A549 treated with Hydrocortisone at 1 μM for 4 hours (cell line): ENCODE results near the gene IL5RA. TPM values are rescaled to one million over a fixed set of nuclear protein-coding genes. Genes with fewer than 3 reads are reported as not detected.

Experiments used
- total RNA-seq: library from RNA; stranded (reverse); fragments of 200-300 nt; extraction: Qiagen RNA extraction; gene quantifications from 5 replicates; pipeline ENCODE4 v1.2.3, GENCODE V29; 2022

IL5RA gene
- total RNA-seq, result not detected in 5 replicates

GRCh38 chr3:3110299-3110630, at the start of gene IL5RA:
TSS of gene IL5RA (minus strand) at chr3:3110374. CDS start at chr3:3104984, 5,390 bp downstream.

GRCh38 chr3:3126477-3127431, 16.6 kb upstream of the IL5RA start, which contains the start of gene TRNT1:
TSS of gene TRNT1 (plus strand) at chr3:3126940. CDS start at chr3:3129041, 2,101 bp downstream.

Other genes starting within 250 kb of the IL5RA start
- 25.0 to 35.6 TPM (median 29.8 TPM) in 5 replicates for gene TRNT1, start 16.6 kb upstream of the IL5RA start, total RNA-seq
- 24.7 to 32.0 TPM (median 26.0 TPM) in 5 replicates for gene CRBN, start 69.3 kb upstream of the IL5RA start, total RNA-seq